HEK293 (cell line): Measurements from ENCODE around the gene KRT36.
A peak's percentile ranks its signal among the peaks of the same experiment; 100 is the strongest.

Experiments used
- CTCF ChIA-PET: fragments of 350-600 bp; formaldehyde crosslinking; extraction: SDS; loops from one replicate; lab custom pipeline; 2021; ENCODE audit warnings: antibody characterized with exemption; lab: Yijun Ruan, JAX
- POLR2A ChIA-PET: fragments of 300-600 bp; formaldehyde crosslinking; extraction: SDS; loops from one replicate; lab custom pipeline; 2020; ENCODE audit warnings: antibody characterized with exemption, inconsistent platforms; lab: Yijun Ruan, JAX
- H3K27ac ChIP-seq: fragments of 200-500 bp; sonication (Bioruptor generic); 2 replicates; pipeline ENCODE4 v1.5.1; 2014; ENCODE audit warnings: low read depth, low read length, control low read depth, inconsistent platforms; ENCODE audit errors: extremely low read depth
- H3K36me3 ChIP-seq, 2 experiments: fragments of 200-500 bp in 1 of 2; sonication (Bioruptor generic) in 1 of 2; 1 replicate in 1 of 2; 2 replicates in 1 of 2; pipeline ENCODE4 v1.5.1; 2014 to 2017; ENCODE audit warnings: inconsistent platforms in 2 of 2, low read length in 2 of 2; ENCODE audit not compliant: control insufficient read depth in 2 of 2, insufficient read depth in 1 of 2
- H3K4me1 ChIP-seq: fragments of 200-500 bp; sonication (Bioruptor generic); 2 replicates; pipeline ENCODE4 v1.5.1; 2014; ENCODE audit warnings: mild to moderate bottlenecking, low read length, inconsistent platforms; ENCODE audit not compliant: control insufficient read depth, insufficient read depth
- H3K4me3 ChIP-seq: 2 replicates; pipeline ENCODE4 v1.5.1; 2011; ENCODE audit warnings: low read depth, mild to moderate bottlenecking, control low read depth, low read length, moderate library complexity
- H3K9me3 ChIP-seq: fragments of 200-500 bp; sonication (Bioruptor generic); 2 replicates; pipeline ENCODE4 v1.5.1; 2014; ENCODE audit warnings: low read depth, low read length, inconsistent platforms; ENCODE audit not compliant: control insufficient read depth, insufficient read depth
- CTCF ChIP-seq: fragments of 450-650 bp; formaldehyde crosslinking; IDR thresholded peaks from 2 replicates; pipeline ENCODE4 v1.5.1; 2016; ENCODE audit warnings: missing biosample characterization, missing genetic modification characterization
- GLI2 ChIP-seq: fragments of 450-650 bp; formaldehyde crosslinking; IDR thresholded peaks from 2 replicates; pipeline ENCODE4; 2017; ENCODE audit warnings: missing biosample characterization, missing genetic modification characterization, low read depth, borderline replicate concordance
- IKZF3 ChIP-seq: fragments of 450-650 bp; IDR thresholded peaks from 2 replicates; pipeline ENCODE4 v1.5.0; 2018; ENCODE audit warnings: missing biosample characterization, mild to moderate bottlenecking, missing genetic modification characterization, moderate library complexity
- KLF7 ChIP-seq: fragments of 450-650 bp; formaldehyde crosslinking; IDR thresholded peaks from 2 replicates; pipeline ENCODE4 v1.5.1; 2016; ENCODE audit warnings: missing biosample characterization, missing genetic modification characterization, borderline replicate concordance
- PATZ1 ChIP-seq: fragments of 450-650 bp; formaldehyde crosslinking; IDR thresholded peaks from 2 replicates; pipeline ENCODE4 v1.5.1; 2016; ENCODE audit warnings: missing biosample characterization, missing genetic modification characterization
- PBX3 ChIP-seq: sonication (generic); formaldehyde crosslinking; IDR thresholded peaks from 2 replicates; pipeline ENCODE4 v1.8.1; 2022; ENCODE audit warnings: mild to moderate bottlenecking, moderate library complexity, missing genetic modification reagents
- YY1 ChIP-seq: fragments of 450-650 bp; formaldehyde crosslinking; IDR thresholded peaks from 2 replicates; pipeline ENCODE4 v1.5.1; 2018; ENCODE audit warnings: missing biosample characterization, missing genetic modification characterization
- ZBTB26 ChIP-seq: fragments of 450-650 bp; formaldehyde crosslinking; optimal IDR thresholded peaks from 2 replicates; pipeline ENCODE3; 2016; ENCODE audit warnings: missing biosample characterization, mild to moderate bottlenecking, missing genetic modification characterization
- ZBTB48 ChIP-seq: fragments of 450-650 bp; formaldehyde crosslinking; IDR thresholded peaks from 2 replicates; pipeline ENCODE4 v1.5.1; 2016; ENCODE audit warnings: missing biosample characterization, missing genetic modification characterization
- ZEB2 ChIP-seq: fragments of 450-650 bp; formaldehyde crosslinking; IDR thresholded peaks from 2 replicates; pipeline ENCODE4 v1.5.1; 2016; ENCODE audit warnings: missing biosample characterization, missing genetic modification characterization
- ZIC2 ChIP-seq: fragments of 450-650 bp; formaldehyde crosslinking; IDR thresholded peaks from 2 replicates; pipeline ENCODE4 v1.5.1; 2016; ENCODE audit warnings: missing biosample characterization, missing genetic modification characterization
- ZNF133 ChIP-seq: fragments of 450-650 bp; formaldehyde crosslinking; IDR thresholded peaks from 2 replicates; pipeline ENCODE4 v1.5.1; 2016; ENCODE audit warnings: missing biosample characterization, missing genetic modification characterization
- ZNF24 ChIP-seq: fragments of 450-650 bp; formaldehyde crosslinking; IDR thresholded peaks from 2 replicates; pipeline ENCODE4 v1.5.1; 2016; ENCODE audit warnings: missing biosample characterization, missing genetic modification characterization
- ZNF335 ChIP-seq: fragments of 450-650 bp; formaldehyde crosslinking; conservative IDR thresholded peaks from 2 replicates; pipeline ENCODE4 v1.5.1; 2016; ENCODE audit warnings: missing biosample characterization, missing genetic modification characterization
- ZNF433 ChIP-seq: fragments of 450-650 bp; formaldehyde crosslinking; IDR thresholded peaks from 2 replicates; pipeline ENCODE4 v1.5.1; 2016; ENCODE audit warnings: missing biosample characterization, missing genetic modification characterization, low read depth
- ZNF518A ChIP-seq: fragments of 450-650 bp; formaldehyde crosslinking; conservative IDR thresholded peaks from 2 replicates; pipeline ENCODE4 v1.5.1; 2016; ENCODE audit warnings: low read depth, missing biosample characterization, missing genetic modification characterization
- ZNF544 ChIP-seq: fragments of 450-650 bp; formaldehyde crosslinking; IDR thresholded peaks from 2 replicates; pipeline ENCODE4 v1.5.0; 2017; ENCODE audit warnings: missing biosample characterization, missing genetic modification characterization
- ZNF626 ChIP-seq: fragments of 450-650 bp; sonication (Bioruptor Pico); formaldehyde crosslinking; IDR thresholded peaks from 2 replicates; pipeline ENCODE4 v1.5.1; 2018; ENCODE audit warnings: missing biosample characterization, missing genetic modification characterization, inconsistent platforms
- ZNF792 ChIP-seq: fragments of 450-650 bp; formaldehyde crosslinking; IDR thresholded peaks from 2 replicates; pipeline ENCODE4 v1.5.1; 2016; ENCODE audit warnings: missing biosample characterization, missing genetic modification characterization
- ZNF843 ChIP-seq: fragments of 450-650 bp; formaldehyde crosslinking; IDR thresholded peaks from 2 replicates; pipeline ENCODE4 v1.5.1; 2016; ENCODE audit warnings: missing biosample characterization, missing genetic modification characterization

KRT36 gene

GRCh38 chr17:41519501-41520224 lies 30.0 kb upstream of the KRT36 start (continued):
- peak; percentile 65 for TF ChIP-seq PATZ1
- no peak for TF ChIP-seq ZNF544
- TF ChIP-seq ZNF335 (tag by site-specific recombination) = 0 out of 2 replicates have a peak, but pooled peaks have one; percentile 28
- TF ChIP-seq YY1 (tag by site-specific recombination) = no peak

GRCh38 chr17:41518789-41519449 lies 29.2 kb upstream of the KRT36 start, which contains the start of gene KRT15:
TSS of gene KRT15 (minus strand) at chr17:41518890. CDS start at chr17:41518827, 63 bp downstream.
- Histone ChIP-seq H3K36me3 (peaks cover 0 to 4% of the 10 kb centered on the region in 2 experiments; a peak in 1 of 3 replicates), H3K4me1 (peaks cover 23% of the 10 kb centered on the region), H3K4me3 (no peak within 1 kb of the TSS), H3K9me3 (no peaks in the 10 kb centered on the region), H3K27ac (peak within 1 kb of the TSS; percentile 59)
- CTCF ChIA-PET = interaction anchor here (0.7 to 1.9 kb wide), 6 partner anchors 30 to 397 kb away, joined by 3 to 14 read pairs (median 4); no protein-coding TSS in a partner anchor
- TF ChIP-seq PBX3 (CRISPR knock-in tag) = no peak
- TF ChIP-seq ZBTB26 (tag by site-specific recombination) = no peak
- TF ChIP-seq ZNF433 = no peak
- no peak for TF ChIP-seq ZNF518A (tag by site-specific recombination)
- no peak for TF ChIP-seq GLI2 (tag by site-specific recombination)
- 0 out of 2 replicates have a peak, but pooled peaks have one; percentile 72 for TF ChIP-seq ZNF24
- TF ChIP-seq ZEB2 (tag by site-specific recombination) = no peak
- TF ChIP-seq CTCF (tag by site-specific recombination) = 0 out of 2 replicates have a peak, but pooled peaks have one; percentile 9
- no peak for TF ChIP-seq ZNF843 (tag by site-specific recombination)
- no peak for TF ChIP-seq ZNF792
- 0 out of 2 replicates have a peak, but pooled peaks have one; percentile 6 for TF ChIP-seq IKZF3 (tag by site-specific recombination)
- peak; percentile 84 for TF ChIP-seq ZIC2 (tag by site-specific recombination)
- TF ChIP-seq KLF7 (tag by site-specific recombination) = no peak
- TF ChIP-seq ZBTB48 (tag by site-specific recombination) = peak; percentile 91
- TF ChIP-seq ZNF133 (tag by site-specific recombination) = no peak
- no peak for TF ChIP-seq ZNF626 (tag by site-specific recombination)
- POLR2A ChIA-PET = interaction anchor here (0.6 to 1.3 kb wide), 3 partner anchors 9 to 169 kb away, joined by 3 to 4 read pairs (median 3); partner anchors contain the start of gene KRT19
